GM19193 (cell line): ENCODE results near the gene DNMBP.

Source experiments
- POLR2A ChIP-seq: IDR thresholded peaks from 4 replicates; pipeline ENCODE4 v1.6.1; 2011; ENCODE audit not compliant: insufficient read depth, insufficient read length; ENCODE audit errors: extremely low read depth

DNMBP gene, protein sequence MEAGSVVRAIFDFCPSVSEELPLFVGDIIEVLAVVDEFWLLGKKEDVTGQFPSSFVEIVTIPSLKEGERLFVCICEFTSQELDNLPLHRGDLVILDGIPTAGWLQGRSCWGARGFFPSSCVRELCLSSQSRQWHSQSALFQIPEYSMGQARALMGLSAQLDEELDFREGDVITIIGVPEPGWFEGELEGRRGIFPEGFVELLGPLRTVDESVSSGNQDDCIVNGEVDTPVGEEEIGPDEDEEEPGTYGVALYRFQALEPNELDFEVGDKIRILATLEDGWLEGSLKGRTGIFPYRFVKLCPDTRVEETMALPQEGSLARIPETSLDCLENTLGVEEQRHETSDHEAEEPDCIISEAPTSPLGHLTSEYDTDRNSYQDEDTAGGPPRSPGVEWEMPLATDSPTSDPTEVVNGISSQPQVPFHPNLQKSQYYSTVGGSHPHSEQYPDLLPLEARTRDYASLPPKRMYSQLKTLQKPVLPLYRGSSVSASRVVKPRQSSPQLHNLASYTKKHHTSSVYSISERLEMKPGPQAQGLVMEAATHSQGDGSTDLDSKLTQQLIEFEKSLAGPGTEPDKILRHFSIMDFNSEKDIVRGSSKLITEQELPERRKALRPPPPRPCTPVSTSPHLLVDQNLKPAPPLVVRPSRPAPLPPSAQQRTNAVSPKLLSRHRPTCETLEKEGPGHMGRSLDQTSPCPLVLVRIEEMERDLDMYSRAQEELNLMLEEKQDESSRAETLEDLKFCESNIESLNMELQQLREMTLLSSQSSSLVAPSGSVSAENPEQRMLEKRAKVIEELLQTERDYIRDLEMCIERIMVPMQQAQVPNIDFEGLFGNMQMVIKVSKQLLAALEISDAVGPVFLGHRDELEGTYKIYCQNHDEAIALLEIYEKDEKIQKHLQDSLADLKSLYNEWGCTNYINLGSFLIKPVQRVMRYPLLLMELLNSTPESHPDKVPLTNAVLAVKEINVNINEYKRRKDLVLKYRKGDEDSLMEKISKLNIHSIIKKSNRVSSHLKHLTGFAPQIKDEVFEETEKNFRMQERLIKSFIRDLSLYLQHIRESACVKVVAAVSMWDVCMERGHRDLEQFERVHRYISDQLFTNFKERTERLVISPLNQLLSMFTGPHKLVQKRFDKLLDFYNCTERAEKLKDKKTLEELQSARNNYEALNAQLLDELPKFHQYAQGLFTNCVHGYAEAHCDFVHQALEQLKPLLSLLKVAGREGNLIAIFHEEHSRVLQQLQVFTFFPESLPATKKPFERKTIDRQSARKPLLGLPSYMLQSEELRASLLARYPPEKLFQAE (N-terminal part only)

DNA sequence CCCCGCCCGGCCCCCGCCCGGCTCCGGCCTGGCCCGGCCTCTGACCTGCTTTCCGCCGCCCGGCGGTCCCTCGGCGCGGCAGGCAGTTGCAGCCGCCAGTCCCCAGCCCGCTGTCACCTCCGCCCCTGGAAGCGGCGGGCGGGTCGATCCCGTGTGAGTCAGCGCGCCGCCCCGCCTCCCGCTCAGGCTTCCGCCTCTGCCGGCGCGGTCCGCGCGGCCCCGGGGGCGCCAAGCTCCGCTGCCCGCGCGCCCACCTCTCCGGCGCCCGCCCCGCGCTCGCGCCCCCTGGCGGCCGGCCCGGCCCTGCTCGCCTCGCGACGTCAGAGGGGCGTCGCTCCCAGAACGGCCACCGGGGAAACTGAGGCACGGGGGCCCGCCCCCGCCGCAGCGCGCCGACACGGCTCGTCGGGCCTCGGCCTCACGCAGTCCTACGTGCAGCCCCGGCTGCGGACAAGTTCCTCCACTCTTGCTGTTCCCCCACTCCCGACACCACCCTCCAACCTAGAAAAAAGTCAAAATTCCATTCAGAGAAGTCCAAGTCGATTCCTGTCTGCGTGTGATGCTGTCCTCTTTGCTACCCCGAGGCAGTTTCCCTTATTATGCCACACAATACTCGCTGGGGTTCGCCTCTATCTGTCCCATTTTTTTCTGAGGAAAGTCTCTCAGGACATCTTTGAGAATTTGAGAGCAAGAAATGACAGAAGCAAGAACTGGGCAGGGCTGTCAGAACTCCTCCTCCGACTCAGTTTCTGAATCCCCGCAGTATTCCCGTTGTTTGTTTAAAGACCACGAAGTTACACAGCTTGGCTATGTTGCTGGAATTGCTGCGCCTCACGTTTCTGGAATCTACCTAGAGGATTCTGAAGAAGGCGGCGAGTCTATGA is at the start of gene DNMBP:
Gene DNMBP, minus strand, starts transcription at position 155 of the 884 bp plus-strand sequence. CDS start 37,823 bp downstream, outside the sequence.
- peak; percentile 32 for TF ChIP-seq POLR2A

DNA sequence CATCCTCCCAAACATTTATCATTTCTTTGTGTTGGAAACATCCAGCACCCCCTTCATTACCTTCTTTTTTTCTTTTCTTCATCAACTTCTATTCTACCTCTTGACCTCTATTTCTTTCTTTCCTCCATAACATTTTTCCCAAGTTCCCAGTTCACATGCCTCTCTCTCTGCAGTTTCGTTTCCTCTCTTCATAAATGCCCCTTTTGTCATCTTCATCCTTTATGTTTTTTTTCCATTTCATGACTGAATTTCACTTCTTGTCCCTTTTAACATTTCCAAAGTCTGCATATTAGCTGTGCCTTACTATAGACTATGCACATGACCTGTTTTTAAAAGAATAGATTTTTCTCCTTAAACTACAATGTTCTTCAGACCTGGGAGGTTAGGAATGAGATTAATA is 48.2 kb upstream of the DNMBP start:
- no peak for TF ChIP-seq POLR2A

DNA sequence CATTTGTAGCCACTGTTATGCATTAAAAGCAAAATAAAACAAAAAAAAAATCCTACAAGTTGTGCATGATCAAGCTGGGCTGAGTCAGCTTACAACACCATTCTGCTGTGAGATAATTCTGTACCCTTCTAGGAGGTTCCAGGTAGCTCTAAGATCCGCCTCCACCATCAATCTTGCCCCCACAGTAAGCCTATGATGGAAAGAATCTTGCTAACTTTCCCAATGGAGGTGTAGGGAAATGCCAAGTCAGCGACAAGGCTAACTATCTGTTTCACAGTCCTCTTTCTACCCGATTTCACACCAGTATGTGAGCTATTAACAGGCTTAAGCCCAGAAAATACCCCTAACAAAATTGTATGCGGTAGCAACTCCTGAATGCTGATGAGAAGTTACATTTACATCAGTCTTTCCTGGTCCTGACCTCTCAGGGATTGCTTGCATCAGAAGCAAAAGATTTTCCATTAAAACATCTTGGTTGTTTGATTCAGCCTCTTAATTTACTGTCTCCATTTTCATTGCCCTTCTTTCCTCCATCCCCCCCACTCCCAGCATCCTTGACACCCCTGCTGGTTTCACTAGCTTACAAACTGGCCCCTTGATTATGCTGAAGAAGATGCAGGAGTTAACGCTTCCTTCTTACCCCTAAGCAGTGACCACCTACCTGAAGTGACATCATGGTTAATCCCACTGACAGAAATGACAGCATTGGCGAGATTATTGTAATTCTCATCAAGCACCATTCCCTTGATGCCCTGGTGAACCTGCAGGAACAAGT is 44.1 kb upstream of the DNMBP start:
- TF ChIP-seq POLR2A = no peak

DNA sequence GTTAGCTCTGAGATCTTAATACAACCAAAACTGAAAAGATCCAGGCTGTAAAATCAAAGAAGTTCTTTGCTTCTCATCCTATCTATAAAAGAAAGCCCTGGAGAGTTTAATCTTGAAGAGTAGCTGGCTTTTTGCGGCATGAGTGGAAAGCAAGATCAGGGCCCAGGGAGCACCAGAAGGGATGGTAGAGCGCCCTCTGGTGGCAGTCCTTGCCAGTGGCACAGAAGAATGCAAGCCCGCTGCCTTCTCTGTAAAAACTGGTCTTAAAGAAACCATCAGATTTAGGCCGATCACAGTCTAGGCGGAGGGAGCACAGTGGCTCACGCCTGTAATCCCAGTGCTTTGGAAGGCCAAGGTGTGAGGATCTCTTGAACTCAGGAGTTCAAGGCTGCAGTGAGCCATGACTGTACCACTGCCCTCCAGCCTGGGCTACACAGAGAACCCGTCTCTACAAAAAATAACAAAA is 36.3 kb upstream of the DNMBP start:
- no peak for TF ChIP-seq POLR2A

DNA sequence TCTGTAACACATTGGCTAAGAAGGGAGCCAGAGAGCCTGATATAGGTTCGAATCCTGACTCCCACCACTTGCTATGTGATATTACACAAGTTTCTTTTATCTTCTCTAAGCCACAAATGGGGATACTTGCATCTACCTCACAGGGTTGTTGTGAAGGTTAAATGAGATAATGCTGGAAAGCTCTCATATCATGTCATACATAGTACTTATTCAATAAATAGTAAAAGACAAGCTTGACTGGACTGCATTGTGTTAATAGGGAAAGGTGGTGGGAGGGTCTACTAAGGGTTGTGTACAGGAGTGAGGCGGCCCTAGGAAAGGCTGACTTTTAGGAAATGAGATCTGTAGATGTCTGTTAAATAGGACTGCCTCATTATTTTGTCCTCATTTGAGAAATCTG is 35.8 kb upstream of the DNMBP start:
- TF ChIP-seq POLR2A = no peak

DNA sequence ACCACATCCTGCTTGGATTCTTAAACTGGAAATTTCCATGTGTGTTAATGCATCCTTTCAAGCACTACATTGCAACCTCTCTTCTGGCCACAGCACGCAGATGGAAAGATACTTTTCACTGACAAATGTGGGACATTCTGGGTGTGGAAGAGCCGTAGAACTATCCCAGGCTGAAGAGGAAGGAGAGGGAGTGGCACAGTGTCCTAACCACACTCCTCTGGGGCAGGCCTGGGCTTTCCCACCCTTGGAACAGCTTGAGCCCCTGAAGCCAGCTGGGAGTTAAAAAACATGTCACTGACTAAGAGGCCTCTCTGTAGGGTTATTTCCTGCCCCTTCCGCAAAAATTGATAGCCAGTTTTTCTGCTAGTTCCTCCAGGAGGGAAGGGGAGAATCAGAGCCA is 34.0 kb upstream of the DNMBP start:
- no peak for TF ChIP-seq POLR2A

DNA sequence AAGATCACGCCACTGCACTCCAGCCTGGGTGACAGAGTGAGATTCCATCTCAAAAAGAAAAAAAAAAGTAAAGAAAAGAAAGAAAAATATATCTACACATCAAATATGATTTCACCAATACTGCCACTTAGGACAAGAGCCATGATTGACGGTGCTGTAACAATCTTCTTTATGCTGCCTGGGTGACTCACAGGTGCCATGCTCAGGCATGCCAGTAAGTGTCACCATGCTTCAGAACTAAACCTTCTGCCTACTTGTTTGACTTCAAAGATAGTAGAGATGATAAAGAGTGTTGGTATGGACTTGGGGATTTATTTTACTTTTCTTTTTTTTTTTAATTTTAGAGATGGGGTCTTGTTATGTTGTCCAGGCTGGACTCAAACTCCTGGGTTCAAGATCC is 33.6 kb upstream of the DNMBP start:
- no peak for TF ChIP-seq POLR2A

DNA sequence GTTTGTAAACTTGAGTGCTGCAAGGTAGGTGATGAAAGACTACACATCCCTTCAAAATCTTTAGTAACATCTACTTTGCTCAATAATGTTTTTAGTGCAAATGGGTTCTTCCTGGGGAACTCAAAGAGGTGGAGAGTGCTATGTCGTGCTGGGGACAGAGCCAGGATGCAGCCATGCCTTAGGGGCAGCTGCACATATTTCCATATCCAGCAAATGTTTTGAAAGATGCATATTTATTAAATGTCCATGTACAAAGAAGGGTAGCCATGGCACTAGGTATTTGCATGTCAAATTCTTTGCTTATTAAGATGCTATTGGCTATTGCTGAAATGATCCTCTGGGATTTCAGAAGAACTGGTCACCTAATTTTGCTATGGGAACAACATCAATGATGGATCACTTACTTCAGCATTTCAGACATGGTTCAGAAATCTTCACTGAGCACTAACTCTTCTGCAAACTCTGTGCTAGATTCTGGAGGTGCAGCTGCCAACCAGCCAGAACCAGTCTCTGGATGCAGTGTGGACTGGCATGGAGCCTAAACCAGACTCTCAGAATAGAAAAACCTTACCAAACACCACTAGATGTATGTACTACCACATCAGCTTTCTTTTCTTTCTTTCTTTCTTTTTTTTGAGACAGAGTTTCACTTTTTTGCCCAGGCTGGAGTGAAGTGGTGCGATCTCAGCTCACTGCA is 31.7 kb upstream of the DNMBP start:
- no peak for TF ChIP-seq POLR2A

DNA sequence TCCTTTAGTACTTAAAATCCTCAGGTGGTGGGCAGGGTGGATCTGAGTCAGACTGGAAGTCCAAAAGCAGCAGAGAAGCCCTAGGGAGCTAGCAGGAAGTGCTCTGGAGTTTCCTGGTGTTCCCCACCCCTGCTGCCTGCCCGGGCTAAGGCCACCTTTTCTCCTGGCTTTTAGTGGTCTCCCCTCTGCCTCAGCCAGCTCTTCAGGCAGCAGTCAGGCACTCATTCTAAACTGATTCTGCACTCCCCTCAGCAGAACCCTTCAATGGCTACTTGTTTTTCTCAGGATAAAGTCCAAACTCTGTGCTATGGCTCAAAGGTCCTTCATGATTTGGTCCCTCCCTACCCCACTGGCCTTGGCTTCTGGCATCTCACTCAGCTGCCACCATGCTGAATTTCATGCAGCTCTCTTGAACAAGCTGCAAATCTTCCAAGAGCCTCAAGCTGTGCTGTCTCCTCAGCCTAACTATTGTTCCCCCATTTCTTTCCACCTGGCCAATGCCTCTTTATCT is 28.9 kb upstream of the DNMBP start:
- no peak for TF ChIP-seq POLR2A

DNA sequence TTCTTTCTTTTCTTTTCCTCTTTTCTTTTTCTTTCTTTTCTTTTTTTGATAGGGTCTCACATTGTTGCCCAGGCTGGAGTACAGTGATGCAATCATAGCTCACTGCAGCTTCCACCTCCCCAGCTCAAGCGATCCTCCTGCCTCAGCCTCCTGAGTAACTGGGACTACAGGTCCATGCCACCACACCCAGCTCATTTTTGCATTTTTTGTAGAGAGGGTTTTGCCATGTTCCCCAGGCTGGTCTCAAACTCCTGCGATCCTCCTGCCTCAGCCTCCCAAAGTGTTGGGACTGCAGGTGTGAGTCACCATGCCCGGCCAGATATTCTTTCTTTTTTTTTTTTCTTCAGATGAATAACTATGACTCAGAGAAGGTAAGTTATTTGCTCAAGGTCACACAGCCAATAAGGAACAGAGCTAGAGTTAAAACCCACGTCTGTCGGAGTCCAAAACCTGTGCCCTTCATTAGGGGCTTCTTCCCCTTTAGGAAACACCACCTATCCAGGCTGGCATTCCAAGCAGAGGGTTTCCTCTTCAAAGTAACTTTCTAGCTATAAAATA is 28.1 kb upstream of the DNMBP start:
- TF ChIP-seq POLR2A = no peak

DNA sequence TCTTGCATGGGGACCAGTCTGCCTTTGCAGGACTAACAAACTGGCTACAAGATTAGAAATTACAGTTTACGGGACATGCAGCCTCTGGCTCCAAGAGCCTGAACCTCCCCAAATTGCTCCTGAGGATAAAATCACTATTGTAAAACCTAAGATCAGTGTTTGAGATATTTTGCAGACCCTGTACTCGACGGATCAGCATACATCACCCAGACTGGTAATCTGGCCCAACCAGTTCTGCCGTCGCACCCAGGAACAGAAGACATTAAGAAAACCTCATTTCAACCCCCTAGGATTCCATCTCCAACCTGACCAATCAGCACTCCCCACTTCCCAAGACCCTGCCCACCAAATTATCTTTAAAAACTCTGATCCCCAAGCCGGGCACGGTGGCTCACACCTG is 27.1 kb upstream of the DNMBP start:
- TF ChIP-seq POLR2A = no peak

DNA sequence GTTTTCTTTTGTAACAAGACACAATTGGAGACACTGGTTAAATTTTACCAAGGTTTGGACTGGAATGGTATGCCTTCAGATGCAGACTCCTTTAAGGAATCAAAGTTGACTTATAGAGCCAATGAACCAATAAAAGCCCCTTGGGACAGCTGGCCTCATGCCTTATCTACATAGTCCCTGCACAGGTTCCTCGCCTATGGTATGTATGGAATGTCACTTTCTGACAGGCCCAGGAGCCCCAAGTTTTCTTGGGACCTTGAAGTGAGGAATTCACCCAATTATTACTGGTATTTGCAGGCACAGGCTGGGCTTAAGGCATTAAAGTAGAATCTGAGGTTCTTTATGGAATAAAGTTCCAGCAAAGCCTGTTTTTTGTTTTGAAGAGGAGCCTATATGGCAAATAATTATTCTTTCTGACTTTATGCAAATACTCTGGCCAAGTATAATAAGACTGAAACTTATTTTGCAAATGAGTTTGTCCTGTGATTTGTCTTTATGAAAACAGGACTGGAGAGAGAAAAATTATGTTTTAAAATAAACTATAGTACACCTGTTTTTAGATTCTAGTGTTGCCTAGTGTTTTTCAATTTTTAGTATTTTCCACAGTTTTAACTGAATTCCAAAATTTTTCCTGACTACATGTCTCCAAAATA is 24.1 kb upstream of the DNMBP start:
- TF ChIP-seq POLR2A = no peak
